G401.6 (cell line): ENCODE results near the gene MFNG.
"Not testable (repeated sequence)": the region's sequence is repeated elsewhere in the genome, so short reads cannot be mapped to it uniquely, and the experiment has no call there.

Experiments used
- FAIRE-seq: peaks from 2 replicates; lab custom pipeline; 2012; peaks lifted over from hg19 to GRCh38; lab: Jason Lieb, UNC

The MFNG gene

DNA sequence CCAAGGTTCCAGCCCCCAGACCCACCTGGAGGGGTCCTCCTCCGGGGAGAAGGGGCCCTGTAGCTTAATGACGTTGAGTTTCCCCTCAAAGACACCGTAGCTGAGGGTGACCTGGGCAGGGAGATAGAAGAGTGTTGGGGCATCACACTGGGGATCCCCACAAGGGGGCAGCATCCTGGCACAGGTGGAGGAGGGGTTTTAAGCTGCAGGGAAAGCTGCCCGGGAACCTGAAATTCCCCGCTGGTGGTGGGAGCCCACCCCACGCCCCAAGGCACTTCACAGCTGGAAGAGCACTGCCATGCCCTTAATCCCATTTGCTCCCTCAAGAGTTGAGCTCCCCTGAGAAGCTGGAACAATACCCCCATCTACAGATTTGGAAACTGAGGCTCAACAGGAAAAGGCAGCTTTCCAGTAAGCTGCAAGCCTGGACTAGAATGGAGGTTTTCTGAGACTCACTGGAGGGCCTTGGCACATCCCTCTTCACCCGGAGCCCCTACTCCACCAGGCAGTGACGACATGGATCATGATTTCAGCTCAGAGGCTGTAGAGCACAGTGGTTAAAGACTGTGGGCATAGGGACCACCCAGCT lies 13.7 kb downstream of the MFNG start:
- no peak for FAIRE-seq

DNA sequence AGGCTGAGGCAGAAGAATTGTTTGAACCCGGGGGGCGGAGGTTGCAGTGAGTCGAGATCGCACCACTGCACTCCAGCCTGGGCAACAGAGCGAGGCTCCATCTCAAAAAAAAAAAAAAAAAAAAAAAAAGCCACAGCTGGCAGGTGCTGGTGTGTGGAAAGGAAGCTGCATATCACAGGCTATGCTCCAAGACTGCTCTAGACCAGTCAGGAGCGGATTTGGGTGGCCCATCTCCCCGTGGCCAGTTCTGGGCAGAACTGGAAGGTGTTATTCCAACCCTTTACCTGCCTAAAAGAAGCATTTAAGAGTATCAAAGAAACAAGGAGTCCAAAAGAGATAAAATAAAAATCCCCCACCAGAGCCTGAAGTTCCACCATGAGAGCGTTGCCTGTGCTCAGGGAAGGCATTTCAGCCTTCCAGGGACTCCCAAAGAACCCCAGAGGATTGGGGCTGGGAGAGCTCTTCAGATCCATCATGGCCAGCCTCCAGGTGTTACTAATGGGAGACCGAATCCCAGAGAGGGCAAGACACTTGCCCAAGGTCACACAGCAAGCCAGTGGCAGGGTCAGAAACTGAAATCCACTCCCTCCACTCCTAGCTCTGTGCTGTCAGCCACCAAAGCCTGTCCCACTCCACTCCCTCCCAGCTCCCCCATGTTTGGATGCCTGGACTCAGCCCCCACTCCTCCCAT lies 14.3 kb downstream of the MFNG start:
- no peak for FAIRE-seq

DNA sequence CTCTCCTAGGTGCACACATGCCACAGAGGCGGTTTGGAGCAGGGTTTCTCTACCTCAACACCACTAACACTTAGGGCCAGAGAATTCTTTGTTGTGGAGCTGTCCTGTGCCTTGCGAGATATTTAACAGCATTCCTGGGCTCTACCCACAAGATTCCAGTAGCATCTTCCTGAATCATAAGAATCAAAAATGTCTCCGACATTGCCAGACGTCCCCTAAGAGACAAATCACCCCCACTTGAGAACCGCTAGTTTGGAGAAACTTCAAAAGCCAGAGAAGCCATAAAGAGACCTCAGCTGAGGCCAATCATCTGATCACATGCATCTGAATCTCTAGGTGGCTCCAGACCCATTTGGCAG lies 16.1 kb downstream of the MFNG start:
- no peak for FAIRE-seq

DNA sequence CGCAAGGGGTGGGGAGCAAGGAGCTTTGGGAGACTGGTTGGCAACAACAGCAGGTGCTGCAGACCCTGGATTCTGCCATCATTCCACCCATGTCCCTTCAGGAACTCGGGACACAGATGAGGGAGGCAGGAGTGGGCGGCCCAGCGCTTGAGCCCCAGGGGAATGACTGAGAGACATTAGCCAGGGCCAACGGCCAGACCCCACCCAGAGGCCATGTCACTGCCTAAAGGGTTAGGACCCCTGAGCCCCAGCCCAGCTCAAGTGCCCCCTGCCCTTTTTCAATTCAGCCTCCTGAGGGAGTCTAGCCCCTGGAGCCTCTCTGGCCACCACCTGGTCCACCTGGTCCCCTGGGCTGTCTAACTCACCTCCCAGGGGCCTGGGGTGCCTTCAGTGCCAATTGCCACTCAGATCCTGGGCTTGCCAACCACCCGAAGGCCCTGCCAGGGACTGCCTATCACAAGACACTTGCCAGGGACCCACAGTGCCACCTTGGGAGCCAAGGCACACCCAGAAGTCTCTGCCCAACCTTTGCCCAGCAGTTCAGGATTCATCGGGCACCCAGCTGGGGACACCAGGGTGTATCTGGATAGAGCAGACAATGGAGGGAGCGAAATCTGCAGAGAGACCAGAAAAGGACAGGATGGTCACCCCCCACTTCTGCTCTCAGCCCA lies 16.6 kb downstream of the MFNG start:
- no peak for FAIRE-seq

DNA sequence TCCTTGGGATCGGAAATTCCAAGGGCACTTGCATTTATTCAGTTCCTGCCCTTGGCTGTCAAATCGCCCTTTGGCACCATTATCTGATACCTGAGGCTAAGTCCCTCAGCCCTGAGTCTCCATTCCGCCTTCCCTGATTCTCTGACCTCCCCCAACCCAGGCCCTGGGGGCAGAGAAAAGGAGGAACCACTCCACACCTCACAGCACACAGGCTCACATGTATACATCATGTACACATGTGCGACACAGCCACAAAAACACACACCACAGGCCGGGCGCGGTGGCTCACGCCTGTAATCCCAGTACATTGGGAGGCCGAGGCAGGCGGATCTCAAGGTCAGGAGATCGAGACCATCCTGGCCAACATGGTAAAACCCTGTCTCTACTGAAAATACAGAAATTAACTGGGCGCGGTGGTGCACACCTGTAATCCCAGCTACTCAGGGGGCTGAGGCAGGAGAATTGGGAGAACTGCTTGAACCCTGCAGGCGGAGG lies 17.9 kb downstream of the MFNG start:
- FAIRE-seq, result not testable (repeated sequence)

DNA sequence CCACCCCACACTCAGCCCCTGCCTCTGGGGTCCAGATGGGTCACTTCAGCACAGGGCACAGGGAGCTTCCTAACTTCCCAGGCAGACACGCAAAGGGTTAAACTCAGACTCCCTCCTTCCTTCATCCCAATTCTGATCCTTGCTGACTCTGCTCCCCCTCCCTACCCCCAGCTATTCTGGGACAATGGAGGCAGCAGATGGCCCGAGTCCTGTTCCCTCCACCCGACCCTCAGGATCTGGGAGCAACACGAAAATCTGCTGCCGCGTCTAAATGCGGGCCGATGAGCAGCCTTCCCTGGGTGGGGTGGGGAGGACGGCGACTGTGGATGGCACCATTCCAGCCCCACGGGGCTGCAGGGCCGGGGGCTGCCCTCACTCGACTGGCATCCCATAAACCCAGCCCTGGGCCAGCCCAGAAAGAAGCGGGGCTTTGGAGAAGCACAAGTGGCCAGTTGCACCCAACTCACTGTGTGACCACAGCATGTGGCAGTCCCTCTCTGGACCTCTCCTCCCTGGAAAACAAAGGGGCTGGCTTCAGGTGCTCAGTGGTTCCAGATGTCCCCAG lies 18.7 kb downstream of the MFNG start:
- no peak for FAIRE-seq

DNA sequence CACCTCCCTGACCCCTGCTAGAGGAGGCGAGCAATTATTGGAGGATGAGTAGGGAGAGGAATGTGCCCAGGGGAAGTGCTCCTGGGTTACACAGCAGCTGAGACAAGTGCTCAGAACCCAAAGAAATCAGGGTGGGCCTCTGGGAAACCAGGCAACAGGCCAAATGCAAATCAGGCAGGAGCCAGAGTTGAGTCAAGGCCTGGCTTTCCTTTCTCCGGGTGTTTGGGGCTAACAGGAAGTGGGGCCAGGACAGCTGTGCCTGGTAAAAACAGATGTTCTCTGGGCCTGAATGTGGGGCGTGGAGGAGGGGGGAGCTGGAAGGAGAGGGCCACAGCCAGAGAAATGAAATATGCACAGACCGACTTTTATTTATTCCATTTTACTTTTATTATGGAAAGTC lies 22.0 kb downstream of the MFNG start:
- no peak for FAIRE-seq

DNA sequence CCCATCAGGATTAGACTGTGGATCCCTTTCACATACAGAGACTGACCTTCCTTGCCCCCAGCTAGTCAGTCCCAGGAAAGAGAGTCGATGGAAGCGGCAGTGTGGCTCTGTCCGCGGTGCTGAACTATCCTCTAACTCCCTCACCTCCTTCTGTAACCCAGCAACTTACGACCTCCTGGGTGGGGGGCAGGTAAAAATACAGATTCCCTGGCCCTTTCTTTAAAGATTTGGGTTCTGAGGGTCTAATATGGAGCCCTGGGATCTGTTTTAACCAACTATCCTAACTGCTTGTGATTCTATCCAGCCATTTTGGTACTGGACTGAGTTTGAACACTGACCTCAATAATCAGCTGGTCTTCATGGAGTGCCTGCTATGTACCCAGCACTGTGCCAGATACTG lies 23.2 kb downstream of the MFNG start:
- no peak for FAIRE-seq

DNA sequence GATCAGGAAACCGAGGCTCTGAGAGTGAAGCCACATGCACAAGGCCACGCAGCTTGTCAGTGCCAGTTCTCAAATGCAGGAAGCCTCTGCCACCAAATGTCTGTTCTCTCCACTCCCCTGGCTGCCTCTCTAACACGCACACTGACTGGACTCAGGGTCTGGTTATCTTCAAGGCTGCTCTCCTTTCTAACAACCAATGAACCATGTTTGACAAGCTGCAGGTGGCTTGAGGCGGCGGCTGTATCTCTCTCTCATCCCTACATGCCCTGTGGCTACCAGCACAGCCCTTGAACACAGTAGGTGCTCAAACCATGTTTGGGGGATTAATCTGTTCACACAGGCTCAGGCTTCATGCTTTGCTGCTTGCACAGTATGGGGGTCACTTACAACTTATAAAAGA lies 23.7 kb downstream of the MFNG start:
- no peak for FAIRE-seq

DNA sequence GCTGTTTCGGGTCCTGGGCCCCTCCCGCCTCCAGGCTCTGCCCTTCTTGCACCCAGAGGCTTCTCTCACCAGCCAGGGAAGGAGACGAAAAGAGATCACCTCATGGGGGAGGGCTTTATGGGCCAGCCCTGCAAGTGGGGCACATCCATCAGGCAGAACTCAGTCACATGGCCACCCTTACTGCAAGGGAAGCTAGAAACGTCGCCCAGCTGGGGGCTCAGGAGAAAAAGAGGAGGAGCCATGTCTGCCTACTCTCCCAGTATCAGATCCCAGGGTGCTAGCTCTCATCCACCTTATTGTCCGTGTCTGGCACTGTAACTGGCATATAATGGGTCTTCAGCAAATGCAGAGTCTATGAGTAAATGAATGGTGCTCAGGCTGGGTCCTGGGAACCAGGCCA lies 24.2 kb downstream of the MFNG start:
- no peak for FAIRE-seq

DNA sequence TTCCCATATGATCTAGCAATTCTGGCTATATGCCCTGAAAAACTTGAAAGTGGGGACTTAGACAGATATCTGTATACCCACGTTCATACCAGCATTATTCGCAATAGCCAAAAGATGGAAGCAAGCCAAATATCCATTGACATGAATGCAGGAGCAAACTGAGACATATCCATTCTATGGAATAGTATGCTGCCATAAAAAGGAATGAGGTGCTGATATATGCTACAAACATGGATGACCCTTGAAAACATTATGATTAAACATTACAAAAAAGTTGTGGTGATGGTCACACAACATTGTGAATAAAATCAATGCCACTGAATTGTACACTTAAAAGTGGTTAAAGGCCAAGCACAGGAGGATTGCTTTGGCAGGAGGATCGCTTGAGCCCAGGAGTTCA lies 25.5 kb downstream of the MFNG start:
- FAIRE-seq, result no peak

DNA sequence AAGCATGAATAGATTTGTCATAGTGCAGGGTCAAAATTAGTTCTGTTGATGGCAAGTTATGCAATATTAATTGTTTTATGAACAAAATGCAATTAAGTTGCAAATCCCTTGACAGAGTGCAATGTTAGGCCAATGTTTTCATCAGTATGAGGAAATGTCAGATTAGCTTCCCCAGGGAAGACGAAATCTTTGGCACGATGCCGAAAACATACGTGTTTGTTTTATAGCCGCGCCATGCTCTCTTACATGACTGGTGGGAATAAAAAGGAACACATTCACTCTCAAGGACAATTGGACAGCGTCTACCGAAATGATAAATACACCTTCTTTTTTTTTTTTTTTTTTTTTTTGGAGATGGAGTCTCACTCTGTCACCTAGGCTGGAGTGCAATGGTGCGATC lies 27.0 kb downstream of the MFNG start:
- FAIRE-seq, result no peak

DNA sequence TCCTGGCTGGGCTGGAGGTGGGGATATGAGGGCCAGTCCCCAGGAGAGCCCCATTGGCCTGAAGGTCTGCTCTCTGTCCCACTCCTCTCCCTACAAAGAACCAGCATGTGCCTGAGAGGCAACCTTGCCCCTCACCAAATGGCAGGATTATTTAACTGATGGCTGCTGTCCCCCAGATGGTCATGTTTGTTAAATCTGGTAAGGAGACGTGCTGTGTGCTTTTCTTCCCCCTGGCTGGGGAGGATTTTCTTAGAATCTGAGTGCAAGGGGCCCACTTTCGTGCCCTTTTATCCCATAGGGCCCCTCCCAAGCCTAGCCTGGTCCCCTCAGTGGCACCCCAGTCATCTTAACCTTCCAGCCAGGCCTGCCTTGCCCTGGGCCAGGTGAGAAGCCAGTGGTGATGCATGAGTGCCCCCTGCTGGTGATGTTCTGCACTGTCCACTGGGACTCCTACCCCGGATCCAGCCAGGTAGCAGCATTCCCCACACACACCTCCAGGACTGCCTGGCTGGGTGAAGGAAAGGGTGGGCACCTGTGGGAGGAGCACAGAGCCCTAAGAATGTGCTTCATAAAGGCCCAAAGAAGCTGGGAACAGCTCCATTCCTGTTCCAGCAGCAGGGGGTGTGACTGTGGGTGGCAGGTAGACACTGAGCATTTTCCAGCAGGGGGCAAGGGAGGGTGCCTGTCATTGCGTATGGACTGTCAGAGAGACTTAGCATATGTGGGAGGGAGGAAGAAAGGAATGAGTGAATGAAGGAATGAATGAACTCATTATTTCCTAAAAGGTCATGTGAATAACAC lies 28.9 kb downstream of the MFNG start:
- FAIRE-seq, result no peak

DNA sequence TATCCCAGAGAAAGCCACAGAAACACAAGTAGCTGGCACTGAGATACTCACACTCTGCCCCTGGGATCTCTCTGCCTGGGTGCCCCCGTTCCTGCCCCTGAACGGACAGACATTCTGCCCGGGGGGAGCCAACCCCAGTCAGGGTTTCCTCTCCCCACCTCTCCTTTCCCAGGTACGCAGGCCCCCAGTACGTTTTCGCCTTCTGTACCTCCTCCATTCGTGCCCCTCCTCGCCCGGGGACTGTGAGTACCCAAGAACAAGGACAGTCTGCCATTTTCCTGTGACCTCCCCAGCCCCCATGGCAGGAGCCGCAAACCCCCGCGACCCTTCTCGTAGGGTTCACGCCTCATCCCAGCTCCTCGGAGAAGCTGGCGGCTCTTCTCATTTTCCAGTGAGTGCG lies 29.8 kb downstream of the MFNG start:
- no peak for FAIRE-seq

DNA sequence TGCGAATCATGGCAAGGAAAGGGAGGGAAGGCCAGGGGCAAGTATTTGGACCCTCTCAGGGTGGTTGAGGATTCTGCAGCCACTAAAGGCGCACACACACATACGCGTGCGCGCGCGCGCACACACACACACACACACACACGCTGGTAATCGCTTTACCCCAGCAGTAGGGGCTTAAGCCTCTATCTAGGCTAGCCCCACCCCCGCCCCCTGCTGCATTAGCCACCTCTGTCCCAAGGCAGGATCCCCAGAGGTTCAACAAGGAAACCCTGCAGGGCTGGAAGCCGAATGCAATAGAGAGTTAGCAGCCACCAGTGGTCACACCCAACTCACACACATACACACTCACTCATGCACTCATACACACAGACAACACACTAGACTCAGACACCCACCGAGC lies 30.3 kb downstream of the MFNG start:
- no peak for FAIRE-seq

DNA sequence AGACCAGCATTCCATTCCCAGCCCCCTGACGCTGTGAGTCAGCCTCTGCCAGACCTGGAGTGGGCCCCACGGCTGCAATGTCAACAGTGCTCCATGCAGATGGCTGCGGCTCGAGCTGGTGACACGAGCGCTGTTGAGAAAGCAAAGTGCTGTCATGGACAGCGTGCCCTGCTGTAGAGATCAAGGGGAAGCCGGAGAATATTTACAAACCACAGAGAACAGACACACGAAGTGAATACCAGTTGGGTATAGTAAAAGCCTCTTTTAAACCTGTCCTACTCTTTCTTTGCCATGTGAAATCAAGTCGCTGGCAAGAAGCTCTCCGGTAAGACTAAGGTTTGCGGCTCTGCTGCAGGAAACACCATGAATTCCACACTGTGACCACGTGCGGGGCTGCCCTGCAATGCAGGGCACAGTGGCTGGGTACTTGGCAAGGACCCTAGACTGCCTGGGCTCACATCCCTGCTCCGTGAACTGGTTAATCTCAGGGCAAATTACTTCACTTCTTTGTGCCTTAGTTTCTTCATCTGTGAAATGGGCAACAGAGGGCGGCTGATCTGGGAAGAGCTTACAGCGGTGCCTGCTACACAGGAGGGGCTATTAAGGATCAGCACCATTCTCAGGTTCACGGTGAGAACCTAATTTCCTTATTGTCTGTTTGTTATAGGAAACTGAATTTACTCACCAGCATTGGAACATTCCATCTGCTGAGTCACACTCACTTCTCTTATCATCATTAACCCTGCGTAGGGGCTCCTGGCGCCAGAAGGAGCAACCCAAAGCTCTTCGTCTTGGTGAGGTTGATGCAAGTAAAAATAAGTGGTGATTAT lies 31.1 kb downstream of the MFNG start:
- FAIRE-seq, result no peak

DNA sequence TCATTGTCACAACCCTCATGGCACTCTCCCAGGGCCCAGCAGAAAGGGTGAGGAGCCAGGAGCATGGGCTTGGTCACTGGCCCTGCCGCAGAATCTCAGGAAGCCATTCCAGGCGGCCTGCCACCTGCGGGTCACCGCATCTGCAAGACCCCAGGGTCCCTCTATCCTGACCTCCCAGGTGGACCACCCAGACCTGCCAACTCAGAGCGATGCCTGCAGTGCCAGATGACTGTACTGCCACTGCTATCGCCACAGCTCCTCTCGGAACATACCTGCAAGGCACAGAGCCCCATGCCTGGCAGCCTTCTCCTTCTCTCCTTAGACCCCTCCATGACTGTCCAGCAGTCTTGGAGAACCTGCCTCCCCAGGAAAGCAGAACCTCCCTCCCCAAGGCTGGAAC lies 32.5 kb downstream of the MFNG start:
- no peak for FAIRE-seq

DNA sequence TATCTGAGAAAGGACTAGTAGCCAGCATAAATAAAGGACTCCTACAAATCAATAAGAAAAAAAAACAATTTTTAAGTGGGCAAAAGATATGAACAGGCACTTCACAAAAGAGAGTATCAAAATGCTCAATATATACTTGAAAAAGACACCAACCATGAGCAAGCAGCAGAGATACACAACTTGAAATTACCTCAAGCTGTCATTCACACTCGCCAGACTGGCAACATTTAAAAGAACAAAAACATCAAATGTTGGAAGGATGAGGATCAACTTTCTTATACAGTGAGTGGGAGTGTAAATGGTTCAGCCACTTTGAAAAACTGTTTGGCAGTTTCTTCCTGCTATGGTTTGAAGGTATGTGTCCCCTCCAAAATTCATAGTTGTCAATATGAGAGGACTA lies 35.0 kb downstream of the MFNG start:
- no peak for FAIRE-seq

DNA sequence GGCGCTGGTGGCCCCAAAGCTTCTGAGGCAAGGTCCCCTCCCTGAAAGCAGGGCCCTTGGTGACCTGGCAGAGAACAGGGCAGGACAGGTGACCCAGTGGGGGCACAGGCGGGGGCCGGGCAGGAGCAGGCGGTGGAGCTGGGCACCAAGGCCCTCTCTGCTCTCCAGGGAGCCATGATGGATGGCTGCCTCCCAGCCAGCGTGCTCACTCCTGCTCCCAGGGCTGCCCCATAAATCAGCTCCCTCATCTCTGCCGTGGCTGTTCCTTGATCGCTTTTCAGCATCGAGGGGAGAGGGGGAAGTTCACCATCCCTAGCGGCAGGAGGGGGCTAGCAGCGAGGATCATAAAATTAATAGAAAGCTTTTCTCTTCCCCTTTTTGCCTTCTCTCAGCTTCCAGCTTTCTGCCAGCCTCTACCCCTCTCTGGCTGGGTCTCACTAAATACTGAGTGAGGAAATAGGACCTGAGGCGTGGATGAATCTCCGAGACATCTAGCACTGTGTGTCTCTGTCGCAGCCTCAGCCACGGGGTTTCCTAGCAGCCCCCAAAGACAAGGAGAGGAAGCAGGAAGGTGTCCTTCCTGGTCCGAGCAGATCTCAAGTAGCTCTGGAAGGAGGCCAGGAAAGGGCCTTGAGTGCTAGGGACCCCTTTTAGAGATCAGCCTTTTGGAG lies 36.7 kb downstream of the MFNG start:
- FAIRE-seq, result no peak

DNA sequence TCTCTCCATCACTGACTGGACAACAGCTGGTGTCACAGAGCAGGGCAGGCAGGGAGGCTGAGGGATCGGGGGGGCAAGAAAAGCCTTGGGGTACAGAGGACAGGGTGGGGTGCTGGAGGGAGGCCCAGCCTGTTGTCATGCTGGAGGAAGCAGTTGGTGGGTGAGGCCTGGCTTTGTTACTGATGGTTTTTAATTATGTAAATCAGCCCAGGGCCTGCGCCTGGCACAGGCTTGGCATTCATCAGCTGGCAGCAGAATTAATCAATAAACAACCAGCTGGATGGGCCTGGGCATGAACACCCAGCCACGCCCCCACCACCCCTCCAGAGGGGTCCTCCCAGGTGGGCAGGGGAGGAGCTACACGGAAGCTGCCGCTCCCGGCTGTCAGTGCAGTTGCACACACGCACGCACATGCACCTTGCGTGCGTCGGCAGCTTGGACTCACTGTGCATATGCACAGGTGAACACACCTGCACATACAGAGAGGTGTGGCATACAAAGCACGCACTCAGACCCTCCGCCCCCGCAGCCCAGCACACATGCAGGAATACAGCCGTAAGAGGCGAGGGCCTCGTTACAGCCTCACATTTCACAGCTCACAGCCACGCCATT lies 37.6 kb downstream of the MFNG start:
- FAIRE-seq, result no peak

DNA sequence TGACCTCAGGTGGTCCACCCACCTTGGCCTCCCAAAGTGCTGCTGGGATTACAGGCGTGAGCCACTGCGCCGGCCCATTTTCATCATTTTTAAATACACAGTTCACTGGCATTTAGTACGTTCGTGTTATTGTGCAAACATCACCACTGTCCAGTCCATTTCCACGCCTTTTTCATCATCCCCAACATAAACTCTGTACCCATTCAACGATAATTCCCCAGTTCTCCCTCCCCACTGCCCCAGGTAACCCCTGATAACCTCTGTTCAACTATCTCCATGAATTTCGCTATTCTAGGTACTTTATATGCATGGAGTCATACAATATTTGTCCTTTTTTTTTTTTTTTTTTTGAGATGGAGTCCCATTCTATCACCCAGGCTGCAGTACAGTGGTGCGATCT lies 40.7 kb downstream of the MFNG start:
- no peak for FAIRE-seq
